Stimulated activated CD8-positive, alpha-beta memory T cell treated with anti-CD3 and anti-CD28 coated beads, Interleukin-15, amount 100 ng/mL, for 4 hours (primary cell): ENCODE measurements around the gene RPS27.
"Not testable (repeated sequence)": the region's sequence is repeated elsewhere in the genome, so short reads cannot be mapped to it uniquely, and the experiment has no call there.

Source experiments
- DNase-seq, 2 donors: peaks; one replicate each; pipeline ENCODE4 v3.0.0-alpha.2; 2020; ENCODE audit warnings: low read depth in 2 of 2

The RPS27 gene

DNA sequence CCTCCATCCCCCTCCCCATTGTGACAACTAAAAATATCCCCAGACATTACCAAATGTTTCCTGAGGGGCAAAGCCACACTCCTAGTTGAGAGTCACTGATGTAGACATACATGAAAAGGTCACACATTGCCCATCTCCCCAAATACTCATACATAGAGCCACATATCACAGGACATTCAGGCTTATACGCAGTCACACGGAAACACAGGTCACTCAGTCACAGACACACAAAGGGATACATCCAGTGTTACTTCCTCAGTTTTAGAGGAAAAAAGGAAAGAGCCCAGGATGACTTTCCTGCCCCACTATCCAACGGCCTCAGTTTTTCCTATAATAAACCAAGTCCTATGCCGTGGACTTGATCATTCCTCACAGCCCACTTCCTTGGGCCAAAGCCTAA lies 29.1 kb upstream of the RPS27 start:
- no peak for DNase-seq

GRCh38 chr1:153962088-153963029 lies 28.2 kb upstream of the RPS27 start:
- no peak for DNase-seq

DNA sequence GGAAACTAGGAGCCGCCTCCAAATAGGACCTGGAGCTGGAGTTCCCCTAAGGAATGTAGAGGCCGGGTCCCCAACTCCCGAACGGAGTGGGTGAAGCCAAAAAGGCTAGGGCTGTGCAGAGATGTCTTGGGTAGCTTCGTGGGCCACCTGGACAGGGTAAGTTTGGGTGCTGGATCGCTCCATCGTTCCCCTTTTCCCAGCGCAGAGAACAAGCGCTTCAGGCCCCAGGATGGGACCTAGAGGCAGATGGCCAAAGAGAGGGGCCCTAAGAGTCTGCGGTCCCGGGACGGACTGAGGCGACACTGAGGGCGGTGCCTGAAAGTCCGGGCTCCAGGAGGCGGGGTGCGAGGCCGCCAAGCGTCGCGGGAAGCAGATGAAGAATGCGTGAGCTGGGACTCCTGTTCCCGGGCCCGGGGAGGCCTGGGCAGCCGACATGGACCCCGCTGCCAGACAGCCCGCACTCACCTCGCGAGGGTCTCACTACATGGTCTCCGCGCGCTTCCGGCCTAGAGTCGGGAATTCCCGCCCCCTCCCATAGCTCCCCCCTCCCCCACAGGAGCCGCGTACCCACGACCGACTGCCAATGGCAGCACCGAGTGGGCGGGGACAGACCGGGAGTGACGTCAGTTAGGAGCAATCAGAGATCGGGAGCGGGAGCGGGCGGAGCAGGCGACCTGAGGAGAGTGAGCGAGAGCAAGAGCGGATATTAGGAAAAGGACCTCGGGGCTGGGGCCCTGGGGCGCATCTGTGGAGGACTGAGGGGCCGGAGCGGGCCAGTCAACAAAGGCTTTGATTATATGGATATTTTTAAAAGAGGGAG lies 27.3 kb upstream of the RPS27 start, which contains the start of gene SLC39A1:
SLC39A1 (minus strand) TSS at position 508 of the 820 bp plus-strand sequence. CDS start 822 bp downstream, outside the sequence.
- peak; percentile 82 to 88 for DNase-seq

DNA sequence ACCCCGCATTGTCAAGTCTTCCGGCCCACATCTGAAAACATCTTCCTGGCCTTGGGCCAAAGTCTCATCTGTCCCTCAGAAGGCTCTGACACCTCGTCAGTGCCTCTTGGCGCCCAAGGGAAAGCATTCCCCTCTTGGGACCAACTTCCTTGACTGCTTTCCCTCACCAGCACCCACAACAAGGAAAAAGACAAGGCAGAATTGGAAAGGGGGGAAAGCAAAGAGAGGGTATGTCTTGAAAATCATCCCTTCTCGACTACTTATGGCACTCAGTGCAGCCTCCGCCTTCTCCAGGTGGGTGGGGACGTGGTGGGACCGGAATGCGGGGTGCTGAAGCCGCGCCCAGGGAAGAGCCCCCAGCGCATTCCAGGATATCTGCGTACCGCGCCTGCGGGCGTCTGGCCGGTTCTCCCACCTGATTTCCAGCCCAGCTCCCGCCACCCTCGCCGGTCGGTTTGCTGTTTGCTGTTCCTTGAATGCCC lies 26.7 kb upstream of the RPS27 start:
- DNase-seq = no peak

DNA sequence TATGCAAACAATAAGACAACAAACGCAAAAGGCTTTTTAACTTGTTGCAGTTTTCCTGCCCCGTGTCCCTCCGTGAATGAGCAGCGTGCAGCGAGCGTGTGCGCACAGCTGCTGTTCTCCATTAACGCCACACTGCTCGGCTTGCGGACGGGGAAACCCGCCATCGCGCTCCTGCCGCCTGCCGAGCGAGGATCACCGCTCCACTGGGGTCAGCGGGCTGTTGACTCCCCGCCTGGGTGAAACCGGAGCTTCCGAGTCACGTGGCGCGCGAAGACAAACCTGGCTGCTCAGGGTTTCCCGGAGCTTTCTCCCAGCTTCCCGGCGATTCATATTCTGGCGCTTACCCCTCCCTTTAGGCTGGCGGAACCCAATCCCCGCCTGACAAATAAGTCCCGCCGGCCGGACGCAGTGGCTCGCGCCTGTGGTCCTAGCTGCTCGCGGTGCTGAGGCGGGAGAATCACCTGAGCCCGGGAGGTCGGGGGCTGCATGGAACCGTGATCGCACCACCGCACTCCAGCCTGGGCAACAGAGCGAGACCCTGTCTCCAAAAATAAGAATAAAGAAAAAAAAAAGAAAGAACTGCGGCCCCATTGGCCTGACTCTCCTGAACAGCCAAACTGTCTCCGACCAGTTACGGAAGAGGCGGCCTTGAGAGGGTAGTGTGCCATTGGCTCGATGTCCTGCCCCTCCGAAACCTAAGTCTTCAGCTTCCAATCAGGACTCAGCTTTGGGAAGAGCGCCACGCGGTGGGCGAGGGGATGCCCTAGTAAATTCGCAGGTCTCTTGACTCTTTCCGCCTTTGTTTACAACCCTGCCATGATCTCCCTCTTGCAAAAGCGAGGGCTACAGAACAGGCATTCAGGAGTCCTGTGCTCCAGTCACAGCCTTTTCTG lies 23.2 kb upstream of the RPS27 start, which contains the start of gene CREB3L4:
CREB3L4 (plus strand) TSS at position 796 of the 893 bp plus-strand sequence. CDS start 624 bp downstream, outside the sequence.
- peak in 1 of 2 donors; percentile 55 for DNase-seq

GRCh38 chr1:153968000-153968363 lies 22.6 kb upstream of the RPS27 start:
- DNase-seq = no peak

GRCh38 chr1:153968408-153968807 lies 22.2 kb upstream of the RPS27 start:
- DNase-seq = no peak

DNA sequence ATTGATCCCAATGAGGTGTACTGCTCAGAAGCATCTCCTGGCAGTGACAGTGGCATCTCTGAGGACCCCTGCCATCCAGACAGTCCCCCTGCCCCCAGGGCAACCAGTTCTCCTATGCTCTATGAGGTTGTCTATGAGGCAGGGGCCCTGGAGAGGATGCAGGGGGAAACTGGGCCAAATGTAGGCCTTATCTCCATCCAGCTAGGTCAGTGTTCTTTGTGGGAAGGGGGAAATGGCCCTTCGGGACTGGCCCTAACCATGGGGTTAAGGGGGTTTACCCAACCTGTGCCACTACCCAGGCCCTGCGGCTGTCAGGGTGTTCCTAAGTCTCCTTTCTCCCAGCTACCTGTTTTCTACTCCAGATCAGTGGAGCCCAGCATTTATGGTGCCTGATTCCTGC lies 21.6 kb upstream of the RPS27 start:
- DNase-seq = no peak

GRCh38 chr1:153970346-153970745 lies 20.2 kb upstream of the RPS27 start:
- DNase-seq = no peak

DNA sequence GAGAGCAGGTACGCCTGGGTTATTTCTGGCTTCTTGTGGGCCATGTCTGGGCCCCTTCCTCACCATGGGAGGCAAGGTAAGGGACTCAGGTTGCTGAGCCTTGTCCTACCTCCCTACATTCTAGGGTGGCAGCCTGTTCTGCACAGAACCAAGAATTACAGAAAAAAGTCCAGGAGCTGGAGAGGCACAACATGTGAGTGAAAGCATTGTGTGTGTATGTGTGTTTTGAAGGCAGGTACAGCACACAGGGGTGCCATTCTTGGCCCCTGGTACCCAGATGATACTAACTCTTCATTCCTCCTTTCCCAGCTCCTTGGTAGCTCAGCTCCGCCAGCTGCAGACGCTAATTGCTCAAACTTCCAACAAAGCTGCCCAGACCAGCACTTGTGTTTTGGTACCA lies 17.5 kb upstream of the RPS27 start:
- DNase-seq = no peak

- no peak for DNase-seq
Measured at GRCh38 chr1:153973525-153973924, 17.0 kb upstream of the RPS27 start.

DNA sequence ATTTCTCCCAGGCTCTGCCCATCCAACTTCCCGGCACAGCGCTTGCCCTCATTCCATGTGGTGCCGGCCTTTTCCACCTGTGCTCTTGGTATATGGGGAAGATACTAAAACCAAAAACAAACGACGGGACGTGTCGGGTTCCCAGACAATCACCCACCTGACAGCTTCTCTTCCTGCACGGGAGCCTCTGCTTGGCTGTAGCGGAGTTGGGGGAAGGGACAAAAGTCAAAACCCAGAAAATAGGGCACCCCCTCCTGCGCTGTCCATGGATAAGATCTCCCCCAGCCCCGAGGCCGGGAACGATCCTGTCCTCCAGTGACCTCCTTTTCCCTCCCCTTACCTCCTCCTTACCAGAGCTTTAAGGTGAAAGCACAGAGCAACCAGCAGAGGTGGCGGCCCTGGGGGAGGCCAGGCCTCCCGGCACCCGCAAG lies 13.7 kb upstream of the RPS27 start:
- DNase-seq = no peak

- DNase-seq = peak; percentile 65 to 77
Measured at GRCh38 chr1:153977250-153978240, 13.0 kb upstream of the RPS27 start, which contains the start of gene JTB. Gene JTB, minus strand, starts transcription at chr1:153977674. Its CDS starts 422 bp downstream, at chr1:153977252.

DNA sequence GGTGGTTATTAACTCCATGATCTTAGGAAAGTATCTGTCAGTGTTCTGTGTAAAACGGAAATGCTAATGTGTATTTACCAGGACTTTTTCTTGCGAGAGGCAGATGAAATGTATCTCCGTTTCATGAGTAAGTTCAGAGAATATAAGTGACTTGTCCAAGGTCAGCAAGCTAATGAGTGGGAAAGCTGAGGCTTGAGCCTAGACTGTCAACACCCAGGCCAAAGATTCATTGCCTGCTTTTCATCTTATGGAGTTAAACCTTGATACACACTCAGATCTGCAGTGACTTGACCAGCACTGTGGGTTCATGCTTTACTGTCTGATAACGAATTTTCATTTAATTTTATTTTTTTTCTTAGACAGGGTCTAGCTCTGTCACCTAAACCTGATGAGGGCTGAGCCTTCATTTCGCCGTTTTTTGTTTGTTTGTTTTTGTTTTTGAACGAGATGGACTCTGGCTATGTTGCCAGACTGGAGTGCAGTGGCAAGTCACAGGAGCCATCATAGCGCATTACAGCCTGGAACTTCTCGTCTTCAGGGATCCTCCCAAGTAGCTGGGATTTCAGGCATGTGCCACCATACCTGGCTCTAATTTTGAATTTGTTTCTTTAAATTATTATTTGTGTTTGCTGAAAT lies 12.2 kb upstream of the RPS27 start:
- DNase-seq = no peak

- DNase-seq = not testable (repeated sequence)
Measured at GRCh38 chr1:153979091-153979490, 11.5 kb upstream of the RPS27 start.

- not testable (repeated sequence) for DNase-seq
Measured at GRCh38 chr1:153981735-153982134, 8.8 kb upstream of the RPS27 start.

- DNase-seq = no peak
Measured at GRCh38 chr1:153984123-153984894, 6.3 kb upstream of the RPS27 start.

GRCh38 chr1:153985341-153985912 lies 5.1 kb upstream of the RPS27 start:
- DNase-seq = peak; percentile 29 to 48
